GM23338 (cell line): Measurements from ENCODE around the gene VAV3. TPM values are rescaled to one million over a fixed set of nuclear protein-coding genes. Genes with fewer than 3 reads are reported as not detected.

Experiments used
- ATAC-seq: fragments of 200-7000 bp; cut with Tn5 transposase; 3 replicates; pipeline ENCODE4 v1.9.1; 2020
- DNase-seq: peaks from one replicate; pipeline ENCODE4 v3.0.0-alpha.2; 2015; ENCODE audit warnings: low spot score
- H2AFZ ChIP-seq: fragments of 200-600 bp; sonication (generic); 2 replicates; pipeline ENCODE4 v1.8.0; 2016; ENCODE audit warnings: antibody characterized with exemption, mild to moderate bottlenecking, moderate library complexity
- H3F3A ChIP-seq: fragments of 200-600 bp; sonication (generic); replicated peaks from 2 replicates; pipeline ENCODE4 v1.8.0; 2017; ENCODE audit warnings: antibody characterized with exemption, mixed run types, low read depth
- H3K27ac ChIP-seq: fragments of 200-600 bp; sonication (generic); 2 replicates; pipeline ENCODE4 v1.6.1; 2016; ENCODE audit warnings: low read depth
- H3K27me3 ChIP-seq: fragments of 200-600 bp; sonication (generic); 2 replicates; pipeline ENCODE4 v1.8.0; 2016; ENCODE audit warnings: mild to moderate bottlenecking, mixed run types, moderate library complexity; ENCODE audit not compliant: insufficient read depth
- H3K36me3 ChIP-seq: fragments of 200-600 bp; sonication (generic); 2 replicates; pipeline ENCODE4 v1.8.0; 2016; ENCODE audit warnings: mild to moderate bottlenecking; ENCODE audit not compliant: insufficient read depth
- H3K4me1 ChIP-seq: fragments of 200-600 bp; sonication (generic); 2 replicates; pipeline ENCODE4 v1.8.0; 2016; ENCODE audit warnings: mild to moderate bottlenecking, moderate library complexity; ENCODE audit not compliant: insufficient read depth
- H3K4me2 ChIP-seq: fragments of 200-600 bp; sonication (generic); 2 replicates; pipeline ENCODE4 v1.7.1; 2017; ENCODE audit warnings: mixed run types
- H3K4me3 ChIP-seq: fragments of 200-600 bp; sonication (generic); 2 replicates; pipeline ENCODE4 v1.6.1; 2016; ENCODE audit warnings: mixed run types
- H3K79me2 ChIP-seq: fragments of 200-600 bp; sonication (generic); replicated peaks from 2 replicates; pipeline ENCODE4 v1.8.0; 2017; ENCODE audit warnings: mild to moderate bottlenecking; ENCODE audit not compliant: insufficient read depth
- H3K9me2 ChIP-seq: fragments of 200-600 bp; sonication (generic); 2 replicates; pipeline ENCODE4 v1.8.0; 2017; ENCODE audit not compliant: insufficient read depth
- H4K20me1 ChIP-seq: fragments of 200-600 bp; sonication (generic); replicated peaks from 2 replicates; pipeline ENCODE4 v1.8.0; 2017; ENCODE audit warnings: mild to moderate bottlenecking; ENCODE audit not compliant: insufficient read depth
- H3K27ac Mint-ChIP-seq: 2 replicates; pipeline ENCODE4 v1.8.0; 2020; ENCODE audit warnings: inconsistent platforms, mild to moderate bottlenecking, moderate library complexity, mixed read lengths
- H3K27me3 Mint-ChIP-seq: 3 replicates; pipeline ENCODE4 v1.8.0; 2022; ENCODE audit warnings: low read depth, mild to moderate bottlenecking, moderate library complexity, mixed read lengths, inconsistent platforms; ENCODE audit not compliant: insufficient read depth, poor library complexity
- H3K36me3 Mint-ChIP-seq: 3 replicates; pipeline ENCODE4 v1.8.0; 2021; ENCODE audit warnings: low read depth, mild to moderate bottlenecking, inconsistent platforms, moderate library complexity, mixed read lengths
- H3K4me1 Mint-ChIP-seq: 3 replicates; pipeline ENCODE4 v1.8.0; 2020; ENCODE audit warnings: mild to moderate bottlenecking, inconsistent platforms, mixed read lengths
- H3K4me3 Mint-ChIP-seq: 3 replicates; pipeline ENCODE4 v1.8.0; 2021; ENCODE audit warnings: moderate library complexity, mild to moderate bottlenecking, inconsistent platforms, mixed read lengths
- H3K9me3 Mint-ChIP-seq: 3 replicates; pipeline ENCODE4 v1.8.0; 2020; ENCODE audit warnings: moderate library complexity, mild to moderate bottlenecking, inconsistent platforms, mixed read lengths
- CREB1 ChIP-seq: fragments of 250-450 bp; sonication (Bioruptor Pico); IDR thresholded peaks from 2 replicates; pipeline ENCODE4 v1.5.0; 2020; ENCODE audit warnings: low read depth, mild to moderate bottlenecking, moderate library complexity
- CTCF ChIP-seq, 2 experiments: fragments of 200-600 bp in 1 of 2; sonication (generic) in 1 of 2; conservative IDR thresholded peaks; 2 replicates each; pipeline versions ENCODE4 v1.5.1 to v1.6.1; 2016 to 2017; ENCODE audit warnings: antibody characterized with exemption in 2 of 2, low read depth in 2 of 2, mild to moderate bottlenecking in 2 of 2, moderate library complexity in 1 of 2
- ETS1 ChIP-seq: IDR thresholded peaks from 2 replicates; pipeline ENCODE4 v1.6.1; 2016; ENCODE audit warnings: antibody characterized with exemption
- EZH2 ChIP-seq: fragments of 200-600 bp; sonication (generic); IDR thresholded peaks from one replicate; pipeline ENCODE4 v1.8.0; 2017; ENCODE audit warnings: antibody characterized with exemption, mild to moderate bottlenecking, low read depth; ENCODE audit not compliant: unreplicated experiment
- EZH2phosphoT487 ChIP-seq: fragments of 200-600 bp; sonication (generic); IDR thresholded peaks from one replicate; pipeline ENCODE4 v1.8.1; 2018; ENCODE audit warnings: antibody characterized with exemption; ENCODE audit not compliant: unreplicated experiment
- JUNB ChIP-seq: IDR thresholded peaks from one replicate; pipeline ENCODE4 v1.6.1; 2016; ENCODE audit warnings: antibody characterized with exemption; ENCODE audit not compliant: unreplicated experiment
- NANOG ChIP-seq: IDR thresholded peaks from 2 replicates; pipeline ENCODE4 v1.6.1; 2016; ENCODE audit warnings: antibody characterized with exemption, borderline replicate concordance
- POLR2AphosphoS5 ChIP-seq: IDR thresholded peaks from 2 replicates; pipeline ENCODE4 v1.6.1; 2016; ENCODE audit warnings: antibody characterized with exemption, low read depth
- STAT1 ChIP-seq: IDR thresholded peaks from one replicate; pipeline ENCODE4 v1.6.1; 2016; ENCODE audit warnings: antibody characterized with exemption; ENCODE audit not compliant: unreplicated experiment
- ZNF462 ChIP-seq: fragments of 250-450 bp; sonication (Bioruptor Pico); IDR thresholded peaks from 2 replicates; pipeline ENCODE4 v1.5.0; 2020; ENCODE audit warnings: mild to moderate bottlenecking, moderate library complexity
- polyA plus RNA-seq: library from polyadenylated mRNA; unstranded; fragments of >200 nt; fragmentation: Nextera tagmentation; extraction: Ambion mirVana; gene quantifications from 2 replicates; pipeline ENCODE4 v1.2.1, GENCODE V29; 2016
- total RNA-seq: library from RNA; depleted of rRNA; stranded (reverse); fragments of >200 nt; shearing (Covaris generic); gene quantifications from 2 replicates; pipeline ENCODE4 v1.2.3, GENCODE V29; 2014

VAV3 gene
- total and polyA plus RNA-seq, 2 experiments from 2014 or later = 3.0 to 11.3 TPM

- H3K4me1 ChIP-seq = peaks cover 8% of the 10 kb centered on the region; the same call in 1 of the 2 replicates
- TF ChIP-seq STAT1 (no peak), EZH2 (no peak), CREB1 (CRISPR knock-in tag) (no peak), NANOG (no peak), ETS1 (no peak), CTCF (conservative IDR thresholded peaks at IDR 0.05; ENCODE audit: low read depth in 2 of 2) (no peak), POLR2AphosphoS5 (no peak), EZH2phosphoT487 (no peak)
- Mint-ChIP-seq H3K4me3 (no peak overlapping the region), H3K4me1 (peaks cover 5% of the 10 kb centered on the region), H3K27ac (no peak overlapping the region), H3K36me3 (no peaks in the 10 kb centered on the region), H3K27me3 (no peaks in the 10 kb centered on the region), H3K9me3 (no peaks in the 10 kb centered on the region)
- DNase-seq (no peak), ATAC-seq (no peak)
- no peaks in the 10 kb centered on the region for H3F3A ChIP-seq
- no peak overlapping the region for H2AFZ ChIP-seq
- no peaks in the 10 kb centered on the region; the same call in 1 of the 2 replicates for H3K9me2 ChIP-seq
- H3K79me2 ChIP-seq = no peaks in the 10 kb centered on the region
- H3K27me3 ChIP-seq = no peaks in the 10 kb centered on the region
- H3K27ac ChIP-seq = no peak overlapping the region
- H3K4me3 ChIP-seq = no peak overlapping the region
- no peaks in the 10 kb centered on the region for H4K20me1 ChIP-seq
- H3K36me3 ChIP-seq = no peaks in the 10 kb centered on the region
- no peak overlapping the region for H3K4me2 ChIP-seq
Measured at GRCh38 chr1:107920999-107921398, 44.0 kb downstream of the VAV3 start.

- H3K27ac ChIP-seq = no peak overlapping the region
- no peak for ATAC-seq
- no peaks in the 10 kb centered on the region for H4K20me1 ChIP-seq
- Mint-ChIP-seq H3K36me3 (no peaks in the 10 kb centered on the region), H3K4me1 (peaks cover 5% of the 10 kb centered on the region), H3K27me3 (no peaks in the 10 kb centered on the region), H3K4me3 (no peak overlapping the region), H3K27ac (no peak overlapping the region), H3K9me3 (no peaks in the 10 kb centered on the region)
- peaks cover 8% of the 10 kb centered on the region; the same call in 1 of the 2 replicates for H3K4me1 ChIP-seq
- no peaks in the 10 kb centered on the region for H3K79me2 ChIP-seq
- no peaks in the 10 kb centered on the region for H3F3A ChIP-seq
- H2AFZ ChIP-seq = no peak overlapping the region
- H3K4me3 ChIP-seq = no peak overlapping the region
- no peaks in the 10 kb centered on the region; the same call in 1 of the 2 replicates for H3K9me2 ChIP-seq
- H3K27me3 ChIP-seq = no peaks in the 10 kb centered on the region
- no peak overlapping the region for H3K4me2 ChIP-seq
- H3K36me3 ChIP-seq = no peaks in the 10 kb centered on the region
- DNase-seq = no peak
- TF ChIP-seq EZH2phosphoT487 = no peak
- no peak for TF ChIP-seq STAT1
- no peak for TF ChIP-seq EZH2
- no peak for TF ChIP-seq NANOG
- no peak for TF ChIP-seq CTCF (conservative IDR thresholded peaks at IDR 0.05; ENCODE audit: low read depth in 2 of 2)
- TF ChIP-seq POLR2AphosphoS5 = no peak
- no peak for TF ChIP-seq JUNB
- TF ChIP-seq CREB1 (CRISPR knock-in tag) = no peak
- no peak for TF ChIP-seq ZNF462 (CRISPR knock-in tag)
Measured at GRCh38 chr1:107920561-107920960, 44.4 kb downstream of the VAV3 start.
